GM18517 (cell line): ENCODE results near the gene AFAP1L1.

ENCODE experiments used
- ATAC-seq: cut with Tn5 transposase; IDR thresholded peaks from one replicate; pipeline ENCODE4 v1.9.1; 2021; ENCODE audit warnings: mild to moderate bottlenecking, moderate library complexity; ENCODE audit not compliant: unreplicated experiment

Gene AFAP1L1

DNA sequence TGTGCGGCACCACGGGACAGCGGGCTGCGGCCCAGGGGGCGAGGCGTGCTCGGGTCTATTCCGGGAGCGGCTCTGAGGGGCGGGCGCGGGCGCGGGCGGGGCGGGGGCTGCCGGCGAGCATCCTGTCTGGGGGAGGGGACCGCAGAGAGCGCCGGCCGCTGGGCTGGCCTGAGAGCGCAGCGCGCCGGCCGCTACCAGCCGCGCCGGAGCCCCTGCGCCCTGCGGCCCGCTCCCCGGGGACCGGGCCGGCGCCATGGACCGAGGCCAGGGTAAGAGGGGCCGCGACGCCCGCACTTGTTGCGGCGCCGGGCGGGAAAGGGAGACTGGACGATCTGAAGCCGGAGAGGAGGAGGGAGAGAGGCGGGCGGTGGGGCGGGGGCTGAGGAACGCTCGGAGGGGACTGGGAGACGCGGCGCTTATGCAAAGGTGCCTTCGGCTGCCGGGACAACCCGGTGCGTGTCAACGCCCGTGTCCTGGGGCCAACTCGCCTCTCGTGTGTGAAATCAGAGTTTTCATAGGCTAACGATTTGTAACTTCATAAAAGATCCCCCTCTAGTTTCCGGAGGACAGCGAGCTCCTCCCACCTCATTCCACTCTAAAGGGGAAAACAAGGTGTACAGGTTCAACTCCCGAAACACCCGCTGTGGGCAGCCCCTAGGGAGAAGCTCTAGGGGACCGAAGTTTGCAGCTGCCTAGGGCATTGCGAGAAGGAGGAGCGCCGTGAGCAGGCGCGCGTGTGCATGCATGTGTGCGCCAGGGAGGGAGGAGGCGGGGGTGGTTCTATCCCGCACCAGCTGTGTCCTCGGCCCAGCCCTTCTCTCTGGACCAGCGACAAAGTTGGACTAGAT is at the start of gene AFAP1L1:
Gene AFAP1L1, plus strand, starts transcription at position 144 of the 848 bp plus-strand sequence. Its CDS starts 110 bp downstream, at position 254.
- no peak for ATAC-seq

DNA sequence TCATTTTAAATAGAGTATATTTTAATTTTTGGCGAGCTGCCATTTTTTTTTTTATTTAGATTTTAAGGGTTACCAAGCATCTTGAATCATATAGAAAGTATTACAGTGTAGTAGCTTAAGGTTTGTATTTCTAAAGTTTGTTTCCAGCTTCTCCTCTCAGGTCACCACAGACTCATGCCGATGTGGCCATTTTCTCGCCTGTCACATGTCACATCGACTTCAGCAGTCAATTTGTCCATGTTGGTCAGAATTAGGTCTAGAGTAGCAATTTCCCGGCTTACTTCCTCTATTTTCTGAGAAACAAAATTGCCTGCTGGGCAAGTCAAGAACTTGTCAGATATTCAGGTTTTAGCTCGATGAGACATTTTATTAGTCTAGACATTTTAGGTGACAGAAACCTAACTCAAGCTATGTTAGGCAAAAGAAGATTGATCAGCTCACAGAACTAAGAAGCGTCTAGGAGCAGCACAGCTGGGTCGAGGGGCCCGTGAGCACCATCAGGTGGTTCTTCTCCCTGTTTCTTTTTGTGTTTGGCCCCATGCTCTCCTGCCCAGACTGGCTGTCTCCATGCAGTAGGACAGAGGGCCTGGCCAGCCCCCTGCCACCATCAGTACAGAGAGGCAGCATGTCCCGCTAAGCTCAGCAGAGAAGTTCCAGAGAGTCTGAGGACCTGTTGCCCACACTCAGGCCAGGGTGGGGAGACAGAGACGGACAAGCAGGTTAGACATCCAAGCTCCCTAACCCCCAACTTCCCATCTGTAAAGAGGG is 48.4 kb upstream of the AFAP1L1 start:
- ATAC-seq, result no peak

DNA sequence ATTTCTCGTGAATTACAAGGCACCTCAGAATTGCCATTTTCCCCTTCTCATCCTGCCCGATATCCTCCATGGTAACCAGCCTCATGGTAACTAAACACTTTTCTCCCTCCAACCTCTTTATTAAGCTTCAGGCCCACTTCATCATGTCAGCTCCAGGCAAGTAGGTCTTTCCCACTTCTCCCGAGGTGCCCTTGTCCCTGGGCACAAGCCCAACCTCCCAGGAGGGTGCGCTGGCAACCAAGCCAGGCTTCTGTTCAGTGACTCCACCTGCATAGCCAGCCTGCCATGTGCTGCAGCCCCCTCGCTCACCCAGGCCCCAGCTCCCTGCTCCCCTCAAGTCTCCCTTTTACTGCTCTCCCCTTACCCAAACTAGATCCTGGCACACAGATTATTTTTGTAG is 47.4 kb upstream of the AFAP1L1 start:
- ATAC-seq, result no peak

DNA sequence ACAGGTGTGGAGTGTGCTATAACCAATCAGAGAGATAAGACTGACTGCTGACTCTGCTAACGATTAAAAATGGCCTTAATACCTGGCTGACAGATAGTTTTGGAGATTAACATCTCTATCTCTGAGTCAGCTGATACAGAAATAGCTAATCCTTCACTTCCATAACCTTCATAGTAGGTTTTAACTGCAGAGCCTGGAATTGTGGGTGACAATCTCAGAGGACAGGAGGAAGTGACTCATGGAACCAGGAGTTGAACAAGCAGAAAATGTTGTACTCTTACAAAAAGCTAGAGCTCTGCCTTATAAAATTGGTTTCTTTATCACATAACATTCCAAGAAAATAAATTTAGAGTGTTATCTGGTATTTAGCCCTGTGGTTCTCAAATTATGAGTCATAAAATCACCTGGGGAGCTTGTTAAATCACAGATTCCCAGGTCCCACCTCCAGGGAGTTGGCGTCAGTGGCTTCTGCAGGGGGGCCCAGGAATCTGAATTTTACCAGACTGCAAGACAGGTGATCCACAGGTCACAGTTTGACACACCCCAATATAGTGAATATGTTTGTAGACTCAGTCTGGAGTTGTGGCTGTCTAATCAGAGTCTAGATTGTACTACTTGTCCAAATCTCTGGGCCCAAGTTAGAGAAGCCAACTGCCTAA is 44.4 kb upstream of the AFAP1L1 start:
- ATAC-seq, result no peak

DNA sequence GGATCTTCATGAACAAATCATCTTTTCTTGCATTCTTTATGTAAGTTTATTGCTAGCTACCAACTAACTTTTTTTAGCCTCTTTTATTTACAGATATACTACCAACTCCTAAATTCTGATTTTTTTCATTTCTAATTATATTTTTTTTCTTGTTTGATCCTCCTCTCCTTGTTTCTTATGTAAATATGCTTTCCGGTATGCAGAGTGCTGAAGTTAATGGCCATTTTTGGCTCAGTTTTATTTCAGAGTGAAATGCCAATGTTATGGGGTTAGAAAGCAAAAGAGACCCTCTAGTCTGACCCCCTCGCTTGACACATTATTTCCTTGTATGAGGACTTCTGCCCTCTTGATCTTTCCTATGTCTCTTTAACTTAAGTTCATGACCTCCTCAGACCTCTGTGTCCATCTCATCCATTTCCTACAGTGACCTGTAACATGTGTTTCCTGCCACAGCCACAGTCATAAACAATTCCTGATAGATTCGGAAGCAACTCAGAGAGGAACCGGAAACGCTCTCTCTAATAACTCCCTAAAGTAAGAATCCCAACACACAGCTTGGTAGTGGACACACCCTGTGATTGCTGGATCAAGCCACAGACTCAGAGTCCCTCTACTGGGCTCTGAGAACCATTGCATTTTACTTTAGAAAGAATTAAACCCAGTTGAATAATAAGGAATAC is 42.9 kb upstream of the AFAP1L1 start:
- ATAC-seq, result no peak

DNA sequence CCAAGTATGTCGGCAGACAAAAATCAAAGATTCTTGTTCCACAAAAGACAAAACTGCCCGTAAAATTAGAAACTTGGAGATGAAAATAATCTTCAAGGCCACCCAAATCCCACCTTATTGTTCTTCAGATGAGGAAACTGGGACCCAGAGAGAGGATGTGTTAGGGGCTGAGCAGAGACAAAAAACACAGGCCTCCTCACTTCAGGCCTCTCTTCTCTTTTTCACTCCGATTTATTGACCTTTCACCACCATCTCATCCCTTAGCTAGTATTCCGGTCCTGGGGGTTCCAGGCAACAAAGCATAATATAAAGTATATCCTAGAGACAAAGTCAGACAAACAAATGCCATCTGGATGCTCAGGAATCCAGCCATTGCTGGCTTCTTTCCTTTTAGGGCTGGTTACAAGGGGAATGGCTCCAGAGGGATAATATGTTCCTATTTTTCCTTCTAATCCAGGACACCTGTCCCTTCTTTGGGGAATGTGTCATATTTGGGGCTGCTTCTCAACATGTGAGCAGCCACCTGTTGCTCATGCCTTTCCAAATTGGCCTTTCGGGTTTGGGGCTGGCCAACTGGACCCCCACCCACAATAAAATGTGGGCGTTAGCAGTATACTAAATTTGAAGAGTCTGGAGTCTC is 42.2 kb upstream of the AFAP1L1 start:
- no peak for ATAC-seq

DNA sequence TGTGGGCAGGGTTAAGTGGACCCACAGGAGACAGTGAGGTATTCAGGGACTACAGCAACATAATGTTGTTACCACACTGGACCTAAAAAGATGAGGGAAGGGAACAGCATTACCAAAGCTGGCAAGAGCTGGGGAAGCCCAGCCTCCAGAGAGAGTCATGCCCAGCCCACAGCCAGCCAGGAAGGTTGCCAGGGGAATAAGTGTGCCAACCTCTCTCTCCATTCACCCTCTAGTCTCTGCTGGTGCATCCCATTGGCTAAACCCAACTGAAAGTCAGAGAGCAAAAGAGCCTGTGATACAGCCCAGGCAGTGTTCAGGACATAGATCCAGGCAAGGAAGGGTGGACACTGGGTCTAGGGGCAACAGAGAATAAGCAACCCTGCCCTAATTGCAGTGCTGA is 35.8 kb upstream of the AFAP1L1 start:
- no peak for ATAC-seq

DNA sequence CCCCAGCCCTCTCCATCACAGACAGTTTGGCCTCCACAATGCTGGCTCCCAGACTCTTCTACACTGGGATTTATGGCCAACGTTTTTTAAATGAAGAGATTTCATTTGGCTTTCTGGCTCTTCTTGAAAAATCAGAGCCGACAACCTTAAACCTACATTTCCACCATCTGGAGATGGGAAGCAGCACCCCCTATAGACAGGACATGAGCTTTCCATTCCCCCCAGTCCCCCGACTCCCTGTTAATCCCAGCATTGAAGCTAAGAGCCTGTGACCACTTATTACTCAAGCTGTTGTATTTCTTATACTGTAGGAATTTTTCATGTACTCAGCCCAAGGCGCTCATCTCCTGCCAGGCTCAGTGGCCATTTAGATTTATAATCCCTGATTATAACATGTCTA is 34.0 kb upstream of the AFAP1L1 start:
- ATAC-seq, result no peak

DNA sequence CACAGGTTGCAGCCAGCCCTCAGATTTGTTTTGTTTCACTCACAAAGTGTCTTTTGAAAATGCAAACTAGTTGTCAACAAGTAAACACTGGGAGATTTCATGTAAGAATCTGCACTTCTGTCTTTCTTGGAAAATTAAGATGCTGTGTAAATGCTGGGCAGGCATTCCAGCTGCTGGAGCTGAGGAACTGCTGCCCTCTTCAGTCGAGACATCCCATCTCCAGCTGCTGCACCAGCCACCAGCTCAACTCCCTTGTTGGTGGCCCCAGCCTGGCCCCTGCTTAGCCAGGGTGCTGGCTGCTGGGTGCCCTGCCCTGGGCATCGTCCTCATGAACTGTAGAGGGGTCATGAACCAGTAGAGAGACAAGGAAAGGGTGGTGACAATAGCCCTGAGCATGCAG is 33.1 kb upstream of the AFAP1L1 start:
- ATAC-seq, result no peak

DNA sequence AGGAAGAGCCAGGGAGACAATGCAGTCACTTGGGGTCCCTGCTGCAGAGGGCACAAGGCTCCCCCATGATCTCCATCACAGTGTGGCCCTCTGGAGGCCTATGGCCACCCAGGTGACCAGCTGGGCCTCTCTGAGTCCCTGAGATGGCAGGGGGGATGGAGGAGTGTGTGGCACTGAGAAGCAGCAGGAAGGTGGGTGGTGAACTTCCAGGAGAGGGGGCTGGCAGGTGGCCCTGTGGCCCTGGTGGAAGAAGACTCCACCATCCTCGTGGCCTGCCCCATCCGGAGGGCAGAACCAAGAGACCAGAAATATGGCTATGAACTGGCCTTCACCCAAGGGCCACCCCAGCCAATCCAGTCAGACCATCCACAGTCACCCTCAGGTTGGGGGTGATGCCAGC is 31.7 kb upstream of the AFAP1L1 start:
- ATAC-seq, result no peak

DNA sequence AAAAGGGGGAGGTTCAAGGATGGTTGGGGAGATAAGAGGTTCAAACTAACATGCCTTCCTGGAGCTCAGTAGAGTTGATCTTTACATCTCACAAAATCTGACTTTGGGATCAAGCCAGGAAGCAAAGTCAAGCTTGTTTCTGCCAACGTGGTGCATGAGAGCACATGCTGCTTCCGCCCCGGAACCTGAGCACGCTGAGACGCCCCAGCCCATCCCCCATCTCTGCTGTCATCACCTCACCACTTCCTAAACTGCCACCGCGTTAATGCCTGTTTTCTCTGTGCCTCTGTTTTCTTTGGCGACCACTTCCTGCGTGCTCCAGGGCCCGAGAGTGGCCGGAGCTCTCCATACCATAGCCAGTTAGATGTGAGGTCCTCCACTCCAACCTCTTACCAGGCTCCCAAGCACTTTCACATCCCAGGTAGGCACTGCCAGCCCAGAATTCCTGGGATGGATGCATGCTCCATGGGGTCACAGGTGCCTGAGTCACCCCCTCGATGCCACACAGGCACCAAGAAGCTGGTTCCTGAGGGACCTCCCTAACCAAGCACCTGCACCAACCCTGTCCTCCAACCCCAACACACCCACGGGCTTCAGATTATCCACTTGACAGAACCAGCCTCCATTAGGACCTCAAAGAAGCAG is 31.2 kb upstream of the AFAP1L1 start:
- ATAC-seq, result no peak

DNA sequence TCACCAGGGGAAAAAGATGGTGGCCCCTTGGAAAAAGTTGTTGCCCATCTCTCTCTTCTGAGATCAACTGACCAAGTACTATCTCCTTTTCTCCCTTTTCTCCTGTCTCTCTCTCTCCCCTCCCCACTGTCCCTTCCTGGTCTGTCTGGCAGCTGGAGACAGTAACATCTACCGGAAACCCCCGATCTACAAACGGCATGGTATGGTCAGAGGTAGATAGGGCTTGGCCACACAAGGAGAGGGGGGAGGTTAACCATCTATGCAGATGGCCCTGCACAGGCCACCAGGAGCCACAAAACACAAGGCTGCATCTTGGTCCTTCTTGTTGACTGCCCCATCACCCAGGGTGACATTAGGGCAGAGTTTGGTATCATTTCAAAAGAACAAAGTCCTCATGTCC is 29.3 kb upstream of the AFAP1L1 start:
- ATAC-seq, result no peak

DNA sequence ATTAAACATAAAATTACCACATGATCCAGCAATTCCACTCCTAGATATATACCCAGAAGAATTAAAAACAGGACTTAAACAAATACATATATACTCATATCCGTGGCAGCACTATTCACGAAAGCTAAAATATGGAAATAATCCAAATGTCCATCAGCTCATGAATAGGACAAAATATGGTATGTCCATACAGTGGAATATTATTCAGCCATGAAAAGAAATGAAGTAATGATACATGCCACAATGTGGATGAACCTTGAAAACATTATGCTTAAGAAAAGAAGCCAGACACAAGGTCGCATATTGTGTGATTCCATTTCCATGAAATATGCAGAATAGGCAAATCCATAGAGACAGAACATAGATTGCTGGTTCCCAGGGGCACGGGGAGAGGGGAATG is 24.8 kb upstream of the AFAP1L1 start:
- no peak for ATAC-seq

DNA sequence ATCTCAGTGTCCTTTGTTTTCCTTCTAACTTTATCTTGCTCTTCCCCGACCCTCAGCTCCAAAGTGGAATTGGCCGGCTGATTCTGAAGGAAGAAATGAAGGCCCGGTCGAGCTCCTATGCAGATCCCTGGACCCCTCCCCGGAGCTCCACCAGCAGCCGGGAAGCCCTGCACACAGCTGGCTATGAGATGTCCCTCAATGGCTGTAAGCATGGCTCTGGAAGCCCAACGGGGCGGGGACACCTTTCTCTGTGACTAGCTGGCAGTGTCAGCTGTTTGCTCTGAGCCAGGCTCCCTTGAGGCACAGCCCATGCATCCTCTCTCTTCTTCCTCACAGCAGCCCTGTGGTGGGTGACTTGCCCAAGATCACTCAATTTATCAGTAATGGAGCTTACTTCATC is 23.9 kb upstream of the AFAP1L1 start:
- no peak for ATAC-seq

DNA sequence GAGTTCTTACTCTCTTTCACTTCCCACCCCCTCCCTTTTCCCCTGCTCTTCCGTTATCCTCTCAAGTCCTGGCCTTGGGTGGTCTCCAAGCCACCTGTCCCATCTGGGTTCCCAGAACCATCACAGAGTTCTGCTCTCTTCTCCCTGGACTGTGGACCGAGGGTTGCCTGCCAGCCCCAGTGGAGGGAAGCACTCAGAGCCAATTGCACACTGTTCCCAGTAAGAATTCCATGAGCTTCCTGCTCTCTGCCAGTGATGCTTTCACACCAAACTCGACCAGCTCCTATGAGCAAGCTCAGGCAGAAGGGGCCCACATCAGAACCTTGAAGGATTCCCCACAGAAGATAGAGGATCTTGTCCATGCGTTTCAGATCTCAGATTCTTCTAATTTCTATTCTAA is 20.1 kb upstream of the AFAP1L1 start:
- no peak for ATAC-seq

DNA sequence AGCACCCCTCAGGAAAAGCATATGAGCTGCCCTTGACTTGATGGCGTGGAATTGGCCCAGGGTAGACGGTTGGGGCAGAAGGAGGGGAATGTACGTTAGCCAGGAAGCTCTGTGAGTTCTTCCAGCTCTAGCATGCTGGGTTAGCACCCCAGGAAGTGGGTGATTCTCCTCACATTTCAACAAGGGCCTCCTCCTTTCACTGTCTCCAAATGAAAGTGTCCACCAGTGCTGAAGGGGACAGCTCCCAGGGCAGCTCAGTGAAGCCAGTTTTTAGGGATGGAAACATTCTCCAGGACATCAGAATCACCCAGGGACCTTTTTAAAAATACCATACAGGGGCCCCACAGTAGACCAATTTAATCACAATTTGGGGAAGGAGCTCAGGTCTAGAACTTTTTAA is 17.2 kb upstream of the AFAP1L1 start:
- ATAC-seq, result no peak

DNA sequence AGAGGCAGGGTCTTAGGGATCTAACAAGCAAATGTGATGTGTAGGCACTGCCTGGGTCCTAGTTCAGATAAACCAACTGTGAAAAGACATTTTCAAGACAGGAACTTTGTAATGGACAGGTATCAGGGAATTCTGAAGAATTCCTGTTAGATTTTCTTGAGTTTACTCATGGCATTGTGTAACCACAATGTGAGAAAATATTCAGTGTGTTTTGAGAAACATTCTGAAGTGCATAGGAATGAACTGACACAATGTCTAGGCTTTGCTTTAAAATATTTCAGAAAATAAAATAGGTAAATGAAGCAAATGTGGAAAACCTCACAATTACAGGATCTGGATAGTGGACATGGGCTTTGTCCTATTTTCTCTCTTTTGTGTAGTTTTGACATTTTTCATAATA is 15.2 kb upstream of the AFAP1L1 start:
- no peak for ATAC-seq

DNA sequence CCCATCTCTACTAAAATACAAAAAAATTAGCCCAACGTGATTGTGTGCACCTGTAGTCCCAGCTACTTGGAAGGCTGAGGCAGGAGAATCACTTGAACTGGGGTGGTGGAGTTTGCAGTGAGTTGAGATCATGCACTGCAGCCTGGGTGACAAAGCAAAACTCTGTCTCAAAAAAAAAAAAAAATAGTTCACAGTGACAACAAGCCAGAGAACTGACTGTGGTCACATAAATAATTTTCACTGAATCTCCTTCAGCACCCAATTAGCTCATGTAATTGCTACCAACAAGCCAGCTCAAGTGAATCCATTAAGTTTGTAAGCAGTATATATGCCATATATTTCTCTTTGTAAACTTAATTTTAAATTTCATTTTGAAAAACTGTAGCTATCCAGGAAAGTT is 14.5 kb upstream of the AFAP1L1 start:
- ATAC-seq, result no peak

DNA sequence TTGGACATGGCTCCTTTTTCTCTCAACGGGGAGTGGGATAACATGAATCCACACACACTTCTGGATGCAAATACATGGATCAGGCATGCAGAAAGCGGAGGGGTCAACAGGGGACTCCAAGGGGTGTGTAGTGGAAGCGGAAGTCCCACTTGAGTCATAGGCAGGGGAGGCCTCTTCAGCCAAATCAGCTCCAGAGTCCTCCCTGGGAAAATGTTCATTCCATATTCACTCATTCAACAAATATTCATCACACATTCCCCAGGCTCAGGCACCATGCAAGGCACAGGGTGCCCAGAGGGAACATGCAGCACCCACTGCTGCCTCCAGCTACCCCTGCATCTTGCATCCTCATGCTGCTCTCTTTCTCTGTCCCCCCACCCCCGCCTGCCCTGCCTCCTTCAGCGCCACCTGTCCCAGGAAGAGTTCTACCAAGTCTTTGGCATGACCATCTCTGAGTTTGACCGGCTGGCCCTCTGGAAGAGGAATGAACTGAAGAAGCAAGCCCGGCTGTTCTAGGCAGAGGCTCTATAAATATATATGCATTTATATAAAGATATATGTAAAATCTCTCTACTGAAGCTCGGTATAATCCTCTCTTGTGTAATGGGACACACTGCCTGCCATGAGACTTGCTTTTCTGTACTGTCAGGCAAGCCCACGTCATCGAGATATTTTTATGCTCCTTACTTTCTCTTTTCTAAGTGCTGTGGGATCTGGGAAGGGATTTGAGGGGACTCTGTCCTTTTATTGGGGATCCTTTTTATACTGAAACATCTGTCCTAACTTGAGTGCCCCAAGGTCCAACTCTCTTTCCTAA is 13.6 kb upstream of the AFAP1L1 start:
- ATAC-seq, result no peak
